GM21423 (cell line): ENCODE measurements around the gene ACKR3.

ENCODE experiments used
- ATAC-seq: cut with Tn5 transposase; IDR thresholded peaks from one replicate; pipeline ENCODE4 v1.9.1; 2021; ENCODE audit warnings: mild to moderate bottlenecking, moderate library complexity; ENCODE audit not compliant: unreplicated experiment

Gene ACKR3

DNA sequence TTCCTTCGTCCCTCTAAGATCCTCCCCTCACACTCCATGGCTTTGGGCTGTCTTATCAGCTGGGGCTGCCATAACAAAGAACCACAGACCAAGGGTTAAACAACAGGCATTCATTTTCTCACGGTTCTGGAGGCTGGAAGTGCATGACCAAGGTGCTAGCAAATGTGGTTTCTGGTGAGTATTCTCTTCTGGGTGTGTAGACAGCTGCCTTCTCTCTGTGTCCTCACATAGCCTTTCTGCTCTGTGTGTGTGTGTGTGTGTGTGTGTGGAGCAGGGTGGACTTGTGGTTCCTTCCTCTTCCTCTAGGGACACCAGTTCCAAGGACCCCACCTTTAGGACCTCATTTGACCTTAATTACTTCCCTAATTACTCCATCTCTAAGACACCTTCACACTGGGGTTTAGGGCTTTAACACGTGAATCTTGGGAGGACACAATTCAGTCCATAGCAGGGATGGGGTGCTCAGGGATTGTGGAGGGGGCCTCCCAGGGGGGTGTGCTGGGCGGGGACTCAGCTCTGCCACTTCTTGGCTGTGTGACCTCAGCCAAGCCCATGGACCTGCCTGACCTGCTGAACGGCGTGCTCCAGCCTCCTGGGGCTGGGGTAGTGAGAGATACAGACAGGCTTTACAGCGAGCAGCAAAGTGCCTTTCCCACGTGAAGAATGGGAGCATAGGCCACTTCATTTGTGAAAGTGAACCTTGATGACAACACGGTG lies 38.0 kb downstream of the ACKR3 start:
- ATAC-seq = no peak

DNA sequence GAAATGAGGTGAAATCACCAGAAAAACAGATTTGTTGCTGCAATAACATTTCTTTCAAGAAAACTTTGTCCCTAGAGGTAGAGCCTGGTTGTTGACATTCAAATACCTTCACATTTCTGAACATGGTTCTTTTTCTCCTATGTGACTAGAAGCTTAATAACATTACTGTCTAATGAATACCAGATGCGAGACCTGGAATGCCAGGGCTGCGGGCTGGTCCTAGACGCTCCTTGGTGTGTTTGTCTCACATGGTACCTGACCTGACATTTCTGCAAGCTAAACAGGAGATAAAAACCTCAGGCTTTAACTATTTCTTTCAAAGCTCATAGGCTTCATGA lies 38.5 kb downstream of the ACKR3 start:
- ATAC-seq = no peak

- ATAC-seq = no peak
Measured at GRCh38 chr2:236608710-236609109, 39.1 kb downstream of the ACKR3 start.

DNA sequence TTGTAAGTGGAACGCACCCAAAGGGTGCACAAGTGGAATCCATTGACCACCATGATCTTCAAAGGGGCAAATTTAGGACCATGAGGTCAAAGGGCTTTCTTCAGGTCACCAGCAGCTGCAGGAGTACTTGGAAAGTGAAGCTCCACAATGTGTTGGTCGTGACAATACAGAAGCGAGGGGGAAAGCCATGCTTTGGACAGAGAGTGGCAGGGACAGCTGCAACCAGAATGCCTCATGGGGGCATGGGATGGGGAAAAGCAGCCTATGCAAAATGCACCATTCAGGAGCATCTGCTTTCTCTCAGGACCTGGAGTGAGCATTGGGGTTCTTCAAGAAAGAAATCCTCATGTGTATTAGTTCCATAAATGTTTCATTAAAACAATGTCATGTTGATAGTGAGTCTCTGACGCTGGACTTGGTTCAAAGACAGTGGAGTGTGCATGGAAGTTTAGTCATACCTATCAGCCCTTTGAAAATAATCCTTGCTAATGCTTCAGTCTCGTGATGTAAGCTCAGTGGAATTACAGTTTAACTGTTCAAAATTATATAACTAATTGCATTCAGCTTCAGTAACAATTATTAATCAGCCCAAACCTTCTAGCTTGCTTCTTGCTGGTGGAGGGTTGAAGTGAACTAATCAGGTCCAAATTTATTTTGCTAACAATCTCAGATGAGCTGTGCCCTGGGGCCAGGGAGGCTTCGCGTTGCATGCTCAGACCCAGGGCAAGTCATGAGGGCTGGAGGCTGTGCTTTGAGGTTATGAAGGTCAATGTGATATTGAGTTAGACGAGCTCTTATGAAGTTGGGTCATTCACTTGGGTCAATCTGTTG lies 41.6 kb downstream of the ACKR3 start:
- ATAC-seq = no peak

GRCh38 chr2:236612737-236613136 lies 43.1 kb downstream of the ACKR3 start:
- no peak for ATAC-seq

DNA sequence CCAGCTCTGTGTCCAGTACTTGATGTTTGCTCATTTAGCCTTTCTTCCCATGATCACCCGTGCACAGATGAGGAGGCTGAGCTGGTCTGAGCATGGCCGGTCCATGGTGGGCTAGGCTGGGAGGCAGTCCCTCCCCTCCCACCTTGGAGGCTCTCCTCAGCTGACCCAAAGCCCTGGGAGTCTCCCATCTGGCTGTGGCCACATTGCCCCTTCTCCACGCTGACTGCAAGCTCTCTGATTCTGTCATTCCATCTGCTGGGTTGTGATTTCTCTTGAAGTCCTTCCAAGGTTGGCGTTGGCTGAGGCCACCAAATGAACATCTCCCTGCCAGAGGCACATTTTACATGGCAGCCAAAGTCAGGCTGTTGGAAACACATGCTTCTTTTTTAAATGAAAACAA lies 44.0 kb downstream of the ACKR3 start:
- ATAC-seq = no peak

GRCh38 chr2:236614551-236614950 lies 44.9 kb downstream of the ACKR3 start:
- no peak for ATAC-seq

DNA sequence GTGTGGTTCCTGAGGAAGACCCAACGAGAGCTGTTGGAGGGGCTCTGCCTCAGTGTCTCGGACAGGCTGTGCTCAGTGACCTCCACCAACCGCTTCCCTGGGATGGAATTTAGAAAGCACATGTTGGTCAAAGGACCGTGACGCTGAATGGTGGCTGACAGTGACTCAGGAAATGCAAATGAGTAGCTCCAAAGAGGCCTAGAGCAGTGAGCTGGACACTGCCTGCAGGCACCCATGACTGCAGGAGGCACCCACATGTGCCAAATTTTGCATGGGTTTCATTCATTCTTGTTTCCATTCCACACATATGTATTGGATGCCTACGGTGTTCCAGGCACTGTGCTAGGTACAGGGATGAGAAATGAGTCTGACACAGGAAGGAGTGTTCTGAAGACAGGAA lies 46.4 kb downstream of the ACKR3 start:
- ATAC-seq = no peak

DNA sequence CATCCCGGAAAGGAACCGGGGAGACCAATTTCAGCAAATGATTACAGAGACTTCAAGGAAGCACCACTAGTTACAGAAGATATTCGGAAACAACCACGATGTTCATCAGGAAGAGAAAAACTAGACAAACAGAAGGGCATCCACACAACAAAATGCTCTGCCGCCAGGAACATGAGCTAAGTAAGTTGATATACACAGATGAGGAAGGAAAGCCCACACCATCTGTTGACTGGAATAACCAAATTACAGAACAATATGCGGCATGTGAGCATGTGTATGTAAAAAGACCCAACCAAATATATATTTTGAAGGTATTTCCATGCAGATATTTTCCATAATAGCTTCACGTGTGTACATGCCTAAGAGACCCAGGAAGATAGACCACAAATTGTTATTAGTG lies 47.0 kb downstream of the ACKR3 start:
- no peak for ATAC-seq

- ATAC-seq = no peak
Measured at GRCh38 chr2:236617221-236617737, 47.7 kb downstream of the ACKR3 start.

GRCh38 chr2:236617796-236618195 lies 48.2 kb downstream of the ACKR3 start:
- ATAC-seq = no peak

DNA sequence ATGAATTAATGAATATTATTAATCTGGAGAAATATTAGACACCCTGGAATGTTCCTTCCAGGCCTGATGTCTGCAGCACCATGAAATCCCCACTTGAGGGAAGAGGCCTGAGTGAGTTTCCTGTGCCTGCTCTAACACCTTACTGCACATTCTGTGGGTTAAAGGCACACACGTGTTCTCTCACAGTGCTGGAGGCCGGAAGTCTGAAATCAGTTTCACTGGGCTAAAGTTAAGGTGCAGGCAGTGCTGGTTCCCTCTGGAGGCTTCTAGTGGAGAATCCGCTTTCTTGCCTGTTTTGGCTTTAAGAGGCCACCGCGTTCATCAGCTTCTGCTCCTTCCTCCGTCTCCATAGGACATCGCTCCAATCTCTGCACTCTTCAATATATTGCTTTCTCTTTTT lies 48.7 kb downstream of the ACKR3 start:
- no peak for ATAC-seq

- ATAC-seq = no peak
Measured at GRCh38 chr2:236619910-236620612, 50.4 kb downstream of the ACKR3 start.

DNA sequence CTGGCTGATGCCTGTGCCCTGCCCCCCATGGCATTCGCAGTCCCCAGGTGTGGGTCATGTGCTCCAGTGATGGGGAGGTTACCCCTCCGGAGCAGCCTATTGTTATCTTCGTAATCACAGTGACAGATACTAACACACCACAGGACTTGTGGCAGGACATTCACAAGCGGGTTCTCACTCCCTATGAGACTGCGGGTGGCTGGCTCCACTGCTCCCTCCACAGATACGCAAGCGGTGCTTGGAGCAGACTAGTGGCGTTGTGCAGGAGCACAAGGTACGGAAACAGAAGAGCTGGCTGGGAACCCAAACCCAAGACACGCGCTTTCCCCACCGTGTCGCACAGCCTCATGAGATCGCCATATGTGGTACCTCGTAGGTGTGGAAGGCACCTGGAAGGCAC lies 52.2 kb downstream of the ACKR3 start:
- no peak for ATAC-seq

DNA sequence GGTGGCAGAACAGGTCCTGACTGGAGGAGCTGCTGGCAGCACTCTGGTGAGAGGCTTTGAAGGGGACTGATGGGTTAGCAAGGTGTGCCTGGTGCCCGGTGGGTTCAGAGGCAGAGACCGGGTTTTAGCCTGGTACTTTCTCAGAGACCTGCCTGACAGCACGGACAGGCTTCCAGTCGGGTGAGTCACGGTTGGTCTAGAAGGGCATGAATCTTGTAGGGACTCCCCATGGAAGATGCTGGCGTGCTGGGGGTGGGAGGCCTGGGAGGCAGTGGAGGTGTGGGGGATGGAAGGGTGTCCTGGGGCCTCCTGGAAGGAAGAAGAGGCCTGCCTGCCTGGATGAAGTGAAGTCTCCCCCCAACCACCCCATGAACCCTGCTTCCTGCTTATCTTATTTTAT lies 52.6 kb downstream of the ACKR3 start:
- ATAC-seq = no peak

DNA sequence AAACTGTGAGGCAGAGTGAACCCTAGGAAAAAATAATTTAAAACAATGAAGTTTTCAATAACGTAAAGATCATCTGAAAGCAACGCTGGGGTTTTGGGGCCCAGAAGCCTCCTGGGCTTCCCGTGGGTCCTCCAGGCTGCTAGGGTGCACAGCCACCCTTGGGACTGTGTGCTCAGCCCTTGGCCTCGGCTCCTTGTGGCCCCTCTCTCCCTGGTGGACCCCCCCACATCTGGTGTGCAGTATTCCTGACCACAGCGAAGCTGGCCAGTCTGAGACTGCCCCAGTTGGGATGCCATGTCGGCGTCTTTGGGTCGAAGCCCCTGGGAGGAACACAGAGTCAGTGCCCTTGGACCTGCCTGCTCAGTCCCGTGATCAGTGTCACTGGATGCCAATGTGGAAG lies 53.0 kb downstream of the ACKR3 start:
- ATAC-seq = no peak

- ATAC-seq = no peak
Measured at GRCh38 chr2:236623816-236624215, 54.2 kb downstream of the ACKR3 start.

- ATAC-seq = no peak
Measured at GRCh38 chr2:236625156-236625690, 55.6 kb downstream of the ACKR3 start.

DNA sequence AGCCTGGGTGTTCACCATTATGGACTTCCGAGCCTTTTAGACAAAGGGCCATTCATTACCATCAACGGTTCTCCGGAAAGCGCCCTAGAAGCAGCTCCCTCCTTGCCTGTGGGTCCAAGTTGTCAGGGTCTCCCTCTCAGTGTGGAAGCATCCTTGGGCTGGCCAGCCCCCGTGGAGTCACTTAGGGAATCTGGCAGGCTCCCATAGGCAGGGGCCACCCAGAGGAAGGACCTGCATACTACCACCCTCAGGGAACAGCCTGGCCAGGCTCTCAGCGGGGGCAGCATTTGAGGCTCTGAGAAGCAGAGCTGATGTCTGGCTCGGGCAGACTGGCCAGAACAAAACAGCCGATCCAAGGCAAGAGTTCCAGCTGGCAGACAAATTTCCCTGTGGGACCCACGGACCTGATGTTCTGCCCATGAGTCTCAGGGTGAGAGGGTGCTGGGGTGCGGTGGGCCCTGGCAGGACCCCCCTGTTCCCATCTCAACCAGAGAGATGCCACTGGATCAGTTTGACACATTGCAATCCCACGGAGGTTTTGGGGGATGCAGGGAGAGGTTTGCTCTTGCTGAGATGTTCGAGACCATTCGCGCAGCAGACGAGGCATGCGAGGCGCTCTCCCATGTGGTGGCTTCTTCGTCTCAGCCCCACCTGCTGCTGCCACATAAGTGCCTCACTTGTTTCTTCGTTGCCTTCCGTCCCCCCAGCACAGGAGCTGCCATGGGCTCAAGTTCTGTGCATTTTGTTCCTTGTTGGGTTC lies 56.9 kb downstream of the ACKR3 start:
- ATAC-seq = no peak

GRCh38 chr2:236627193-236627592 lies 57.6 kb downstream of the ACKR3 start:
- no peak for ATAC-seq

GRCh38 chr2:236627841-236628240 lies 58.2 kb downstream of the ACKR3 start:
- ATAC-seq = no peak
